Stimulated activated CD8-positive, alpha-beta memory T cell treated with anti-CD3 and anti-CD28 coated beads, Interleukin-7, amount 100 ng/mL, for 1 hour (primary cell): ENCODE results near the gene MAPK4.

Source experiments
- DNase-seq, 2 donors: peaks; one replicate each; pipeline ENCODE4 v3.0.0-alpha.2; 2020; ENCODE audit warnings: low read depth in 2 of 2

The MAPK4 gene

GRCh38 chr18:50623694-50624352, 63.9 kb downstream of the MAPK4 start:
- no peak for DNase-seq

DNA sequence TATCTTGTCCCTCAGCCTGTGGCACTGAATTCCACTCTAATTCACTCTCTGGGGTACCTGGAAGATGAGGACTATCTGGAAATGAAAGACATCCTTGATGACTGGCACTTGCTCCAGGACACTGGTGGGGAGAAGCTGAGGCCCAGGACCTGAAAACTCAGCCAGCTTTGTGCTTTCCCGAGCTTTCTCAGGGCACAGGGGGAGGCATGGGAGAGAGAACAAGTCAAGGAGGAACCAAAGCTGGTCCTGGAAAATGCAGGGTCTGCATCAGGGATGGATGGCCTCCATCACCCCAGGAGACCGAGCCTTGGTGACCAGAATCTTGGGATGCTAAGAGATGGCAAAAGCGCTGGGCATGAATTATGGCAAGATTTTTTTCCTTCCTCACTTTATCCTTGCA, 65.1 kb downstream of the MAPK4 start:
- DNase-seq = no peak

DNA sequence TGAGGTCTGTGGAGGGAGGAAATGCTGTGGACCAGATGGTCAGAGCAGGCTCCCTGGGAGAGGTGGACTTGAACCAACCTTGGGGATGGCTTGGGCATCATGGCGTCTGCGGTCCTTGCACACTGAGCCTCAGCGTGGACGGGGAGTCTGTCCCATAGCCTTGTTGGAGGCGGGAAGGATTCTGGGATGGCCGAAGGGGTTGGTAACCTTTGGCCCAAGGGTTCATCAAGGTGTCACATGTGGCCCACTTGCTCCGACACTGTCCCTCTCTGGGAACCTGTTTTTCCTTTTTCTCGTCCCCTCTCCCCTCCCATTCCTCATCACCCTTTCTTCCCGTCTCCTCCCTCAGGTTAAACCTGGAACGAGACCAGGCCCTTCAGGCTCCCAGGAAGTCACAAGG, 66.4 kb downstream of the MAPK4 start:
- no peak for DNase-seq

GRCh38 chr18:50627594-50628532, 68.0 kb downstream of the MAPK4 start:
- no peak for DNase-seq

DNA sequence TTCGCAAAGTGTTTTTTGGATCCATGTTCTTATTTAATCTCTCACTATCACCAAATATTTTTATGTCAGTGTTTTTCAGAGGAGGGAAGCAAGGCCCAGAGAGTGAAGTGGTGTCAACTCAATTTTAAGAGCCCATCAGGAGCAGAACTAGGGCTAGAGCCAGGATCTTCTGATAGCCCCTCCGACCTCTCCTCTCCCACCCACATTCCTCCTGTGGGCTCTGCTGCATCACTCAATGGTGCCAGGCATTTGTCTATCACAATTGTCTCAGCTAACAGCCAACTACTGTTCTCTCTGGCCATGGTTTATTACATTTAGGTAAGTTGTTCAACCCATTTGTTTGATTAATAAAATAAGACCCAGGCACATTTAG, 68.6 kb downstream of the MAPK4 start:
- no peak for DNase-seq

DNA sequence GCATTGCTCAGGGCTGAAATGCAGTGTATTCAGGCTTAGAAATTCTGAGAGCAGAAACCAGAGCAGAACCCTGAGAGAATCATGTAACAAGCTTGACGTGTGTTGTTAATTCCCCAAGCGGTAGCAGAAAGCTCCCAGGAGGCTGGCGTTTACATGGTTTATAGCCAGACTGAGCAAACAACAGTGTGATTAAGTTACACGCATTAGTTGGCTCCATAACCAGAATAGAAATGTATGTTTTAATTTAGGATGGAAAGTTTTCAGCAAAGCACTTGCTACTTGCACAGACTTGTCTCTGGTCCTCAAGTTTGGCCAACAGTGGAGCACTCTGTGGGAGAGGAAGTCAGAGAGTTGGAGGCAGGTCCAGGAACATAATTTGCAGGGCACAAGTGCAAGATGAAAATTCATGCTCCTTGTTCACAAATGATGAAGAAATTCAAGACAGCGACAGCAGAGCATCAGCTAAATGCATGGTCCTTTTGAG, 69.3 kb downstream of the MAPK4 start:
- DNase-seq = no peak

DNA sequence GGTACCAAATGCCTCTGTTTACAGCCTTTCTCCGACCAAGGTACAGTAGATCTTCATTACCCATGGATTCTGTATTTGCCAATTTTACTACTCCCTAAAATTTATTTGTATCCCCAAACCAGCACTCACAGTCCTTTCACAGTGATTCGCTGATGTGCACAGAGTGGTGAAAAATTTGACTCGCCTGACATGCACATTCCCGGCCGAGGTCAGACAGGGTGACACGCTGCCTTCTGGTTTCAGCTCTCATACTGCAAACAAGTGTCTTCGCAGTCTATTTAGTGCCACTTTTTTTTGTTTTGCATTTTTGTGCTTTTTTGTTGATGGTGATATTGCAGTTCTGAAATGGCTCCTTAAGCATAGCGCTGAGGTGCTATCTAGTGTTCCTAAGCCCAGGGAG, 71.0 kb downstream of the MAPK4 start:
- DNase-seq = no peak

DNA sequence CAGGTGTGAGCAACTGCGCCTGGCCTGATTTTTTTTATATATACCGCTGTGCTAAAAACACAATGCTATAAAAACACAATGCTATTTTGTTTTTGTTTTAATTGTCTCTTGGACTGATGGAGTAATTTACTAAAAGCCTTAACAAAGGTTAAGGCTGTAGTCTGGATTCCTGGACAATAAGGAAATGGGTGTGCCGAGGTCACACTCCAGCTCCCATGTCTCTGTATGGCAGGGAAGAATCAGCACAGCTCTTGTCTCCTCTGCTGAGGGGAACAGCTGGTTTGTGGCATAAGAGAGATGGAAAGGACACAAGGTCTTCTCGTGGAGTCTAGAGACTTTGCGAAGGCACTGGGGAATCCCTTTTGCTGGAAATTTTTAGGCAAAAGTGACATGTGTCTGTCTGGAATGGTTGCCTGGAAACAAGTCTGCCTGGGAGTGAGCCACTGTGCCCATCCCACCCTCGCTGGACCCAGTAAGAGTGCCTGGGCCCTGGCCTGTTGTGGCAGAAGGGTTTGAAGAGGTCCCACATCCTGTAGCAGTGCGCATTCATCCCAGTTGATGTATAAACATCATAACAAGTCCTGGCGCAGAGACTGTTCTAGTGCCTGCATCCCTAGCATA, 73.1 kb downstream of the MAPK4 start:
- no peak for DNase-seq

DNA sequence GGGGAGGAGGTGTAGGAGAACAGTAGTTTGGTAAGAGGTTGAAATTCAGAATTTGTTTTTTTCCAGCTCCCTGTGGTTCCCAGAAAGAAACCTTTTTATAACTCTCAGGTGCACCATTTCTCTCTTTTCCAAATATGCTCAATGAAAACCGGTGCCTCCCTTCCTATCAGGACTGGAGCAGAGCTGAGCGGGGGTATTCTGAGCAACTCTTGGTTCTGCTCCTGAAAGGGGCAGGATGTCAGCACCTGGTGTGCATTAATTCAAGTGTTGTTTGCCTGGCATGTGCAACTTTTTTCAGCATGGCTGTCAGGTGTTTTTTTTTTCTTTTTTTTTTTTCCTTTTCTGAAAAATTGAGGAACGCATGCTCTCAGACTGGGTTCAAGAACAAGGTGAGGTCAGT, 74.1 kb downstream of the MAPK4 start:
- no peak for DNase-seq

DNA sequence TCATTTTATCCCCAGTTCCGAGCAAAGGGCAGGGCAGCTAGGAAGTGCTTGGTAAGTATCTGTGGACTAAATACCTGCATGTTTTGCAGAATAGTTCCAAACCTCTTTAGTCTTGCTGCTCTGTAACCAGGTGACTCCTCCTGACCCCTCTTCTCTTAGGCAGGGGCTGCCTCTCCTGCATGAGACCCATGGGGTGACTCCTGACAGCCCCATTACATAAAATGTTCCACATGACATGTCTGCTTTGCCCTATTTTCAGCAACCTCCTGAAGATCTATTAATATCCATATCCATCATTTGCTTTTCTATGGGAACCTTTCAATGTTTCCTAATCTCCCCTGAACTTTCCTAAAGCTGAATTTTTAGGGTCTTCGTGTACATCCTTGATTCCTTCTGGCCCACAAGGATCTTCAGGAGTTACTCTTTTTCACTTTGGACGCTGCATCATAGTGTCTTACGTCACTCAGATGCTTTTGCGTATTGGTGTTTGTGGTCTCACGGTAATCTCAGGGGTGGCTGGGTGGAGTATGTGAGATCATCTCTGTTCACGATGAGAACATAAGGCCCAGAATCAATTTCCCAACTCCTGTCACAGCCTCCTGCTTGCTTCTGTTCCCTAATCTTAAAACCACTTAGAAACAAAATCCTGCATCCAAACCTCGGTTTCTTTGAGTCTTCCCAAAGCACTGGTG, 76.6 kb downstream of the MAPK4 start:
- DNase-seq = no peak

DNA sequence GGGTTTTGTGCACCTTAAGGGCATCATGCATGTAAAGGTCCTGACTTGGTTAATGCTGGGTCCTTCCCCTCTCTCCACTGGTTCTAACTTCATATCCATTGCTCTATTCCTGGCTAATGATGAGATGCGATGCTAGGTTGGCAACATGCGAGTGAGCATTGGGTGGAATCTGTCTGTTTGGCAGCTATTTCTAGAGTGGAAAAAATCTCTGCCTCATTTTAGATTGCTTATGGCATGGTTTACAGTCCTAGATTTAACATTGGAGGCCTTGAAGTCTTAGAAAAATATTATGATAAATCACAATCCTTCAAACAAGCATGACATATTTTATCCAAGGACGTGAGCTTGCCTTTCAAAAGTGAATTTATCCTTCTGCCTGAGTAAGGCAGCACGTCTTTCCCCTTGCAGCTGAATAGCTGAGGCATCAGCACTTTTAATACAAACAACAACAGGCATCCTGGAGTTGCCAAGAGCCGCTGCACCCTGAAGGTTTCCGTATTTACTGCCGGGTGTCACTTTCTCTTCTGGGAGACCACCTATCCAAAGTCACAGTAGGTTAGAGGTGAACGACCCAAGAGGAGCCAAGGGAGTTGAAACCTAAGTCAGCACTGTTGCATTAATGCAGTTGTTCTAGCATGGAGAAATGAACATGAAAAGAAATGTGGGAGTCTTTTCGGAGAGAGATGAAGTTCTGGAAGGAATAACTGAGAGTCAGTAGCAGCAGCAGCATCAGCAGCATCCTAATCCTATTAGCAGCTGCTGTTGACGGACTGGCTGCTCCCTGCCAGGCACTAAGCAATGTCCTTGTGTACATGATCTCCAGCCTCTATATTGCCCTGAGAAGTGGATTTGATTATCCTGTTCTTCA, 78.4 kb downstream of the MAPK4 start:
- no peak for DNase-seq

DNA sequence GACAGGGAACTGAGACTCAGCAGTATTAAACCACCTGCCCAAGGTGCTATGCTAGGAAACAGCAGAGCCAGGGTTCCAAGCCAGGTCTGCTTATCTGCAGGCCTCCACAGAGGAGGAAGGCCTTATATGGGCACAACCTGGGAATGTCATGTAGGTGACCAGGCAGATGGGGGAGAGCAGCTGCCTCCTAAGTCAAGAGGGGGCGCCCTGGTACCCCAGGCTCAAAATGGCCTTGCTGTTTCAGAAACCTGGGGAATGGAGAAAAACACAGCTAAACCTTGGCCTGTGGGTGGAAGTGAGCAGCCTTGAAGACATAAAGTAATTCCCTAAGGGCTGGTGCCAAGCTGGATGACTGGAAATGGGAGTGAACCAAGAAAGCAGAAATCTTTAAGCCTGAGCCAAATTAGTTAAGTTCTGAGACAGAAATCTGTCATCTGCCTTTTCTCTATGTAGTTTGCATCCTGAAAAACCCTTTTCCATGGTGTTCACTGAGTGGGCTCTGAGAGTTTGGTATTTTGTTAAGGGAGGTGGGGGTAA, 79.1 kb downstream of the MAPK4 start:
- no peak for DNase-seq

DNA sequence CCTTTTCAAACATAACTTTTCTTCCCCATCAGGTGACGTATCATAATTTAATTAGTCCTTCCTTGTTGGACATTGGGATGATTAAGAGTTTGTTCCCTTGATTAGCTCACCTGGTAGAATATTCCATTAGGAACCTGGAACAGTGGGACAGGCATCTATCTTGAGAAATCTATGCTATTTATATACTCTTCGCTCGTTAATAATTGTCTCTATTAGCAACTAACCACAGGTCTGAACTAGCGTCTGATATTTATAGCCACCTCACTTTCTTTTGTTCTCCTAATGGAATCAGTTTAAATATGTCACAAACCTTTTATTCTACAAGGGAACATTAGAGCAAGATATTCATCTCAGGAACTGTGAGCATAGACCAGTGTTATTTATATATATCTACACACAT, 79.8 kb downstream of the MAPK4 start:
- no peak for DNase-seq

DNA sequence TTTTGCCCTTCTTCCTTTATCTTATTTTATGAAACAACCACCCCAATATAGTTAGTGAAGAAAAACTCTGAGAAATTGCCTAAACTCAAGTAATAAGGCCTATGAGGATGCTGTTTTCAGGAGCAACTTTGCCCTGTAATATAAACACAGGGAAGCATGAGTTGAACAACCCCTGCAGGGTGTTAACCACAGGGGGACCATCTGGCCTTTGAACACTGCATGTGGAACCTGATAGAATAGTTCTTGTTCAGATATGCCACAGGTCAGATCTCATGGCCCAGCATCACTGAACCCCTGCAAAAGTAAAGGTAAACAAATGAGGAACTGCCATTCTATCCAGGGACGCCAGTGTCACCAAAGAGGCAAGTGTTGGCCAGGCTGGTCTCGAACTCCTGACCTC, 82.6 kb downstream of the MAPK4 start:
- DNase-seq = no peak

- DNase-seq = no peak
These were observed 84.3 kb downstream of the MAPK4 start for GRCh38 chr18:50644146-50644545.

DNA sequence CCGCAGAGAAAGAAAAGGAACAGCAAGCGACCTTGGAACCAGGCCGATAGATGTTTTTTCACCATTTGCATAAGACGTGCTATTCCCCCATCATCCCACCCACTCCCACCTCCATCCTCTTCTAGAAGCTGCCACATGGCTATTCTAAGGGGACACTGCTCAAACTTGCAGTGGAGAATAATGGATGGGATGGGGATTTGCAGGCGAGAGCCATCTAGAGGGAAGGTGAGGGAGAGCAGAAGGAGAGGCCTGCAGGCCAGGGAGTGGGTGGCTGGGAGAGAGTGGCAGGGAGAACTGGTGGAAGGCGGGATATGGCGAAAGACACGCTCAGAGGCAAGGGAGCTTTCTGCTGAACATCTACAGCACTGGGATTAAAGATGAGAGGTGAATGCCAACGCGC, 84.9 kb downstream of the MAPK4 start:
- no peak for DNase-seq

DNA sequence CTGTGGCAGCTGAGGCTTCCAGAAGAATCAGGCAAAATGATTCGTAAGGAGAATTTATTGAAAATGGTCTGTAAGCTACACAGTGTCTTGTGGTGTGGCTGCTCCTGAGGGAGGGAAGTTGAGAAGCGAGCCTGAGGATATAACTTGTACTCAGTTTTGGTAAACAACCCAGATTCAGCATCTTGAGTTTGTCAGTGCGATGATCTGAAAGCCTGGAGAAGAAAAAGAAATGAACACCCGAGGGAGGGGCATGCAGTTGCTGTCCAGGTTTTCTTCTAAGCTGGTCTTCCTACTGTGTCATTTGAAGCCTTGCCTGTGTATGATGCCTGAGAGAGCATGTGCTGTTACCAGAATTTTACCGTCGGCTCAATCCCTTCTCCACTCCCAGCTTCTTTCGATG, 87.3 kb downstream of the MAPK4 start:
- no peak for DNase-seq

- DNase-seq = no peak
These were observed 87.9 kb downstream of the MAPK4 start for GRCh38 chr18:50647792-50648191.

DNA sequence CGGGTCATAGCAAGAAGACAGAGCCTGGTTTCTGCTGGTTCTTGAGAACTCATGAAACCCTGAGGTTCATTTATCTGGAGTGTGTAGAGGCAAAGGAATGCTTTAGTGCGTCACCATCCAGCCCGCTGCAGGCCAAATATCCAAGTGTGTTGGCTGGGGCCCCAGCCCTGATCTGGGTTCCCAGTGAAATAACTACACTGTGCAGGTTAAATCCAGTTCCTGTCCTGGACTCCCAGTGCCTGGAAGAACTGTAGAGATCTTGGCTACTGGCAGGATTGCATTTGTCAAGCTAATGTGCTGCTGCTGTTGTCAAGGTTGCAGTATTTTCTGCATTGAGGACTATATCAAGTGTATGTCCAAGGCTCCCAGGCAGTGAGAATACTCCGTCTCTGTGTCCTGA, 89.9 kb downstream of the MAPK4 start:
- DNase-seq = no peak

GRCh38 chr18:50651334-50651733, 91.4 kb downstream of the MAPK4 start:
- DNase-seq = no peak
